ENCODE measurements around the gene STK17B. TPM values are rescaled to one million over a fixed set of nuclear protein-coding genes. Genes with fewer than 3 reads are reported as not detected.

The STK17B gene
- total RNA-seq, 1 experiment from 2014 or later = 16.9 TPM

DNA sequence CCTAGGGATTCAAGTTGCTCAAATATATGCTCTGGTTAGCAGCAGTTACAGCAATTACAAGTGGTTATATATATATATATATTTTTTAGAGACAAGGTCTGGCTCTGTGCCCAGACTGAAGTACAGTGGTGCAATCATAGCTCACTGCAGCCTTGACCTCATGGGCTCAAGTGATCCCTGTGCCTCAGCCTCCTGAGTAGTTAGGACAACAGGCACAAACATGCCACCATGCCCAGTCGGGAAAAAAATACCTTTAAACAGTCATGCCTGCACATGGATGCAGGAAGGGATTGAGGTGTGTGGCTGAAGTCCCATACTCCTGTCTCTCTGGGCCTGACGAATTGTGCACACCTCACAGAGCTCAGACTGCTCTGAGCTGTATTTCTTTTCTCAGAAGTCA, 83.2 kb downstream of the STK17B start (continued):
- no peak for TF ChIP-seq CTCF (IDR thresholded peaks at IDR 0.05 in 2 of 3, conservative IDR thresholded peaks at IDR 0.05 in 1 of 3; ENCODE audit: borderline replicate concordance in 1 of 3, insufficient read depth in 1 of 3, low read depth in 2 of 3, low read length in 2 of 3)
- no peak for TF ChIP-seq ZNF274 (IDR thresholded peaks at IDR 0.05; ENCODE audit: low read depth, low read length)
- TF ChIP-seq CBX3 (IDR thresholded peaks at IDR 0.05; ENCODE audit: low read depth) = no peak
- TF ChIP-seq SRF (IDR thresholded peaks at IDR 0.05; ENCODE audit: low read depth) = no peak
- TF ChIP-seq POLR2AphosphoS5 (IDR thresholded peaks at IDR 0.05; ENCODE audit: low read depth, low read length) = no peak

DNA sequence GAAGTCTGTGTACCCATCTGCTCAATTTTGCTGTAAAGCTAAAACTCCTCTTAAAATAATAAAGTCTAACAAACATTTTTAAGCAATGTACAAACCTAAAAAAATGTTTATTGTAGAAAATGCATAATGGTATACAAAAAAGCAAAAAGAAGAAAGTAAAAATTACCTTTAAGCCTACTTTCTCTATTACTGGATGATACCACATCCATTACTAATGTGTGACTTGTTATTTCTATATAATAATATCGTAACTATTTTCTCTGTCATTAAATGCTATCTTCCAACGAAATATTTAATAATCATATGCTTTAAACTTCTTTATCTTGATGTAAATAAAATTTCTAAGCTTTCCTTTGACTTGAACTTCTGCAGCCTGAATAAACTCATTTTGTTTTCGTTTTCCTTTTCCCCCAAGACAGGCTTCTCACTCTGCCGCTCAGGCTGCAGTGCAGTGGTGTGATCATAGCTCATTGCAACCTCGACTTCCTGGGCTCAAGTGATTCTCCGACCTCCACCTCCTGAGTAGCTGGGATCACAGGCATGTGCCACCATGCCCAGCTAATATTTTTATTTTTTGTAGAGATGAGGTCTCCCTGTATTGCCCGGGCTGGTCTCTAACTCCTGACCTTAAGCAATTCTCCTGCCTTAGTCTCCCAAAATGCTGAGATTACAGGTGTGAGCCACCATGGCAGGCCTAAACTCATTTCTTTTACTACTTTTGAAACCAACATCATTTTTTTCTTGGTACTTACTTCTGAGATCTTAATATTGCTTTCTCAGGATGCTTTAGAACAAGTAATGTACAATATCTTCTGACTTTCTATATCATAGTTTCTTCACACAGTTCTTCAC, 84.6 kb downstream of the STK17B start:
- Histone ChIP-seq H3K4me2 (ENCODE audit: low read length) (no peak overlapping the region), H3K79me2 (ENCODE audit: insufficient read depth, low read length) (no peaks in the 10 kb centered on the region), H3K27ac (ENCODE audit: low read depth, low read length) (no peak overlapping the region), H3K9me3 (ENCODE audit: control insufficient read depth in 1 of 2, insufficient read depth in 1 of 2, low read depth in 1 of 2, low read length in 2 of 2) (no peaks in the 10 kb centered on the region), H3K9me2 (ENCODE audit: insufficient read depth) (no peaks in the 10 kb centered on the region), H3K9ac (ENCODE audit: low read length) (no peak overlapping the region), H3K4me3 (replicated peaks in 1 of 2; ENCODE audit: low read depth in 1 of 2, low read length in 2 of 2) (no peak overlapping the region), H3K4me1 (ENCODE audit: control insufficient read depth in 1 of 2, insufficient read depth in 2 of 2, low read length in 2 of 2) (no peaks in the 10 kb centered on the region), H4K20me1 (ENCODE audit: insufficient read depth) (no peaks in the 10 kb centered on the region), H2AFZ (ENCODE audit: low read depth, low read length, poor library complexity, severe bottlenecking) (no peak overlapping the region), H3K27me3 (ENCODE audit: insufficient read depth, low read length) (no peaks in the 10 kb centered on the region), H3K36me3 (ENCODE audit: control insufficient read depth in 1 of 2, insufficient read depth in 2 of 2, low read length in 2 of 2) (no peaks in the 10 kb centered on the region)
- TF ChIP-seq, protein P1, sequence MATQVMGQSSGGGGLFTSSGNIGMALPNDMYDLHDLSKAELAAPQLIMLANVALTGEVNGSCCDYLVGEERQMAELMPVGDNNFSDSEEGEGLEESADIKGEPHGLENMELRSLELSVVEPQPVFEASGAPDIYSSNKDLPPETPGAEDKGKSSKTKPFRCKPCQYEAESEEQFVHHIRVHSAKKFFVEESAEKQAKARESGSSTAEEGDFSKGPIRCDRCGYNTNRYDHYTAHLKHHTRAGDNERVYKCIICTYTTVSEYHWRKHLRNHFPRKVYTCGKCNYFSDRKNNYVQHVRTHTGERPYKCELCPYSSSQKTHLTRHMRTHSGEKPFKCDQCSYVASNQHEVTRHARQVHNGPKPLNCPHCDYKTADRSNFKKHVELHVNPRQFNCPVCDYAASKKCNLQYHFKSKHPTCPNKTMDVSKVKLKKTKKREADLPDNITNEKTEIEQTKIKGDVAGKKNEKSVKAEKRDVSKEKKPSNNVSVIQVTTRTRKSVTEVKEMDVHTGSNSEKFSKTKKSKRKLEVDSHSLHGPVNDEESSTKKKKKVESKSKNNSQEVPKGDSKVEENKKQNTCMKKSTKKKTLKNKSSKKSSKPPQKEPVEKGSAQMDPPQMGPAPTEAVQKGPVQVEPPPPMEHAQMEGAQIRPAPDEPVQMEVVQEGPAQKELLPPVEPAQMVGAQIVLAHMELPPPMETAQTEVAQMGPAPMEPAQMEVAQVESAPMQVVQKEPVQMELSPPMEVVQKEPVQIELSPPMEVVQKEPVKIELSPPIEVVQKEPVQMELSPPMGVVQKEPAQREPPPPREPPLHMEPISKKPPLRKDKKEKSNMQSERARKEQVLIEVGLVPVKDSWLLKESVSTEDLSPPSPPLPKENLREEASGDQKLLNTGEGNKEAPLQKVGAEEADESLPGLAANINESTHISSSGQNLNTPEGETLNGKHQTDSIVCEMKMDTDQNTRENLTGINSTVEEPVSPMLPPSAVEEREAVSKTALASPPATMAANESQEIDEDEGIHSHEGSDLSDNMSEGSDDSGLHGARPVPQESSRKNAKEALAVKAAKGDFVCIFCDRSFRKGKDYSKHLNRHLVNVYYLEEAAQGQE (IDR thresholded peaks at IDR 0.05; ENCODE audit: low read depth) = no peak
- ChIA-PET POLR2A (no interaction called here), RAD21 (ENCODE audit: low non-redundant PET in 1 of 2, low total read pairs in 2 of 2, uncharacterized antibody in 2 of 2, unreplicated experiment in 2 of 2) (no interaction called here), CTCF (no interaction called here)
- intact Hi-C loops (cut with micrococcal nuclease) = no loop called here
- ATAC-seq (no peak), DNase-seq (ENCODE audit: low read depth, low spot score) (no peak)
- BruUV-seq (replicated peaks) = no TSS peak

Measured in HCT116 (cell line).